ENCODE data around the gene ZNF777.
"Not testable (repeated sequence)": the region's sequence is repeated elsewhere in the genome, so short reads cannot be mapped to it uniquely, and the experiment has no call there.

- TF ChIP-seq EZH2 (IDR thresholded peaks at IDR 0.05; ENCODE audit: insufficient read depth, low read length); CTCF (IDR thresholded peaks at IDR 0.05; ENCODE audit: insufficient read depth, low read depth, low read length): not testable (repeated sequence)
Measured at GRCh38 chr7:149413083-149413482, 47.8 kb downstream of the ZNF777 start.
